Caco-2 (cell line): ENCODE measurements around the gene SART3. TPM values are rescaled to one million over a fixed set of nuclear protein-coding genes. Genes with fewer than 3 reads are reported as not detected.

Experiments used
- BruUV-seq: library from RNA; stranded (reverse); fragments of 400-500 nt; replicated peaks from 2 replicates; lab custom pipeline; 2021; lab: Mats Ljungman, UMichigan
- CTCF ChIA-PET: fragments of 300-600 bp; sonication (Branson Sonifier 250); formaldehyde crosslinking; loops from one replicate; lab custom pipeline; 2022; ENCODE audit warnings: antibody characterized with exemption; lab: Charles Lee
- POLR2A ChIA-PET: fragments of 300-600 bp; sonication (Branson Sonifier 250); formaldehyde crosslinking; loops from one replicate; lab custom pipeline; 2022; ENCODE audit warnings: antibody characterized with exemption; lab: Charles Lee
- DNase-seq, 2 experiments: peaks; one replicate each; pipeline versions ENCODE4 v3.0.0 to v3.0.0-alpha.2; 2020 to 2022
- H3K27me3 ChIP-seq: replicated peaks from 2 replicates; pipeline ENCODE4 v1.6.0; 2011; ENCODE audit warnings: low read length; ENCODE audit not compliant: control insufficient read depth, insufficient read depth
- H3K36me3 ChIP-seq: 2 replicates; pipeline ENCODE4 v1.5.1; 2011; ENCODE audit warnings: low read length; ENCODE audit not compliant: control insufficient read depth, insufficient read depth
- H3K4me1 ChIP-seq: fragments of 250-450 bp; sonication (Bioruptor Pico); 2 replicates; pipeline ENCODE4 v1.5.1; 2020; ENCODE audit warnings: mild to moderate bottlenecking
- H3K4me3 ChIP-seq: 2 replicates; pipeline ENCODE4 v1.5.1; 2011; ENCODE audit warnings: low read depth, mild to moderate bottlenecking, control low read depth, low read length
- H3K9me3 ChIP-seq: fragments of 250-450 bp; sonication (Bioruptor Pico); 2 replicates; pipeline ENCODE4 v1.5.1; 2020; ENCODE audit warnings: mild to moderate bottlenecking, moderate library complexity
- H3K27ac Mint-ChIP-seq: one replicate; pipeline ENCODE4 v1.8.0; 2022; ENCODE audit warnings: mixed read lengths; ENCODE audit not compliant: unreplicated experiment
- H3K27me3 Mint-ChIP-seq: one replicate; pipeline ENCODE4 v1.8.0; 2022; ENCODE audit warnings: mixed read lengths; ENCODE audit not compliant: insufficient read depth, unreplicated experiment
- H3K36me3 Mint-ChIP-seq: one replicate; pipeline ENCODE4 v1.8.0; 2022; ENCODE audit warnings: mild to moderate bottlenecking, mixed read lengths; ENCODE audit not compliant: insufficient read depth, unreplicated experiment
- H3K4me1 Mint-ChIP-seq: one replicate; pipeline ENCODE4 v1.8.0; 2022; ENCODE audit warnings: low read depth, mixed read lengths; ENCODE audit not compliant: unreplicated experiment
- H3K4me3 Mint-ChIP-seq: one replicate; pipeline ENCODE4 v1.8.0; 2022; ENCODE audit warnings: mild to moderate bottlenecking, moderate library complexity, mixed read lengths; ENCODE audit not compliant: unreplicated experiment
- H3K9me3 Mint-ChIP-seq: one replicate; pipeline ENCODE4 v1.8.0; 2022; ENCODE audit warnings: mixed read lengths; ENCODE audit not compliant: unreplicated experiment
- CTCF ChIP-seq, 2 experiments: fragments of 200-600 bp in 1 of 2; IDR thresholded peaks; 1 replicate in 1 of 2; 2 replicates in 1 of 2; pipeline versions ENCODE4 v1.5.1 to v1.8.0; 2011 to 2022; ENCODE audit warnings: antibody characterized with exemption in 1 of 2, control low read depth in 1 of 2, inconsistent platforms in 1 of 2, low read depth in 1 of 2, low read length in 1 of 2, mild to moderate bottlenecking in 1 of 2, moderate library complexity in 1 of 2; ENCODE audit not compliant: insufficient read depth in 1 of 2, severe bottlenecking in 1 of 2, unreplicated experiment in 1 of 2
- intact Hi-C: fragments of 100-400 bp; cut with micrococcal nuclease; formaldehyde crosslinking; loops from one replicate; pipeline ENCODE4 v1.10.0; 2022; ENCODE audit not compliant: unreplicated experiment
- total RNA-seq: library from RNA; stranded (reverse); gene quantifications from 2 replicates; pipeline ENCODE4 v1.2.3, GENCODE V29; 2022

The SART3 gene
- total RNA-seq, 1 experiment from 2014 or later = 77.3 TPM

DNA sequence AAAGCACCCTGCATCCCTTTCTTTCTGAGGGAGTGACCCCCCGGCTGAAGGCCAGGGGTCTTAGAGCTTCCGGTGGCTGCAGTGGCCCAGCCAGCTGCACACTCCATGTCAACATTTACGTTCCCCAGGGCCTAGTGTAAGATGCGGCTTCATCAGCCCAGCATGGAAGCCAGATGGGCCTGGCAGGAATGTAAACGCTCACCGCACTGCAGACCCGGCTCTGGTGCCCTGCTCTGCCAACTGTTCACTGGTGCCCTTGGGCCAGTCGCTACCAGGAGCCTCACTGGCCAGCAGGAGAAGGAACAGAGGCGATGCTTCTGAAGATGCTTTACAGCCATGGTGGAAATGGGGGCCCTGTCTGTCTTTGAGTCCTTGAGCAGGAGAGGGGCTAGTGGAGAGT lies 45.5 kb upstream of the SART3 start:
- H3K27me3 Mint-ChIP-seq = peaks cover 6% of the 10 kb centered on the region
- no peaks in the 10 kb centered on the region for H3K9me3 ChIP-seq
- no peaks in the 10 kb centered on the region for H3K4me1 Mint-ChIP-seq
- H3K9me3 Mint-ChIP-seq = no peaks in the 10 kb centered on the region
- no peak for DNase-seq
- no TSS peak for BruUV-seq
- H3K27ac Mint-ChIP-seq = no peak overlapping the region
- no peaks in the 10 kb centered on the region for H3K36me3 Mint-ChIP-seq
- ChIA-PET POLR2A (no interaction called here), CTCF (no interaction called here)
- intact Hi-C loops = no loop called here
- no peaks in the 10 kb centered on the region for H3K4me1 ChIP-seq
- H3K27me3 ChIP-seq = no peaks in the 10 kb centered on the region
- H3K4me3 ChIP-seq = no peak overlapping the region
- TF ChIP-seq CTCF (IDR thresholded peaks at IDR 0.05; ENCODE audit: insufficient read depth in 1 of 2, low read depth in 1 of 2, low read length in 1 of 2, severe bottlenecking in 1 of 2, unreplicated experiment in 1 of 2) = no peak
- no peaks in the 10 kb centered on the region for H3K36me3 ChIP-seq
- no peak overlapping the region for H3K4me3 Mint-ChIP-seq

DNA sequence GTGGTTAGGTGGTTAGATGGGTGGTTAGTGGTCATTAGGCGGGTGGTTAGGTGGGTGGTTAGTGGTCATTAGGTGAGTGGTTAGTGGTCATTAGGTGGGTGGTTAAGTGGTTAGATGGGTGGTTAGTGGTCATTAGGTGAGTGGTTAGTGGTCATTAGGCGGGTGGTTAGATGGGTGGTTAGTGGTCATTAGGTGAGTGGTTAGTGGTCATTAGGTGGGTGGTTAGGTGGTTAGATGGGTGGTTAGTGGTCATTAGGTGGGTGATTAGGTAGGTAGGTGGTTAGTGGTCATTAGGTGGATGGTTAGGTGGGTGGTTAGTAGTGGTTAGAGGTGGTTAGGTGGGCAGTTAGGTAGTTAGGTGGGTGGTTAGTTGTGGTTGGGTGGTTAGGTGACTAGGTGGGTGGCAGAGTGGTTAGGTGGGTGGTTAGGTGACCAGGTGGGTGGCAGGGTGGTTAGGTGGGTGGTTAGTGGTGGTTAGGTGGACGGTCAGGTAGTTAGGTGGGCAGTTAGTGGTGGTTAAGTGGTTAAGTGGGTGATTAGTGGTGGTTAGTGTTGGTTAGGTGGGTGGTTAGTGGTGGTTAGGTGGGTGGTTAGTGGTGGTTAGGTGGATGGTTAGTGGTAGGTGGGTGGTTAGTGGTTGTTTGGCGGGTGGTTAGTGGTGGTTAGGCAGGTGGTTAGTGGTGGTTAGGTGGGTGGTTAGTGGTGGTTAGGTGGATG lies 44.9 kb upstream of the SART3 start:
- Mint-ChIP-seq H3K4me3 (no peak overlapping the region), H3K27me3 (peaks cover 6% of the 10 kb centered on the region), H3K9me3 (no peaks in the 10 kb centered on the region), H3K27ac (no peak overlapping the region), H3K4me1 (no peaks in the 10 kb centered on the region), H3K36me3 (no peaks in the 10 kb centered on the region)
- Histone ChIP-seq H3K36me3 (no peaks in the 10 kb centered on the region), H3K9me3 (no peaks in the 10 kb centered on the region), H3K4me1 (no peaks in the 10 kb centered on the region), H3K27me3 (no peaks in the 10 kb centered on the region), H3K4me3 (no peak overlapping the region)
- CTCF ChIA-PET = no interaction called here
- BruUV-seq = no TSS peak
- DNase-seq = no peak
- TF ChIP-seq CTCF (IDR thresholded peaks at IDR 0.05; ENCODE audit: insufficient read depth in 1 of 2, low read depth in 1 of 2, low read length in 1 of 2, severe bottlenecking in 1 of 2, unreplicated experiment in 1 of 2) = no peak
- POLR2A ChIA-PET = no interaction called here
- intact Hi-C loops = no loop called here

DNA sequence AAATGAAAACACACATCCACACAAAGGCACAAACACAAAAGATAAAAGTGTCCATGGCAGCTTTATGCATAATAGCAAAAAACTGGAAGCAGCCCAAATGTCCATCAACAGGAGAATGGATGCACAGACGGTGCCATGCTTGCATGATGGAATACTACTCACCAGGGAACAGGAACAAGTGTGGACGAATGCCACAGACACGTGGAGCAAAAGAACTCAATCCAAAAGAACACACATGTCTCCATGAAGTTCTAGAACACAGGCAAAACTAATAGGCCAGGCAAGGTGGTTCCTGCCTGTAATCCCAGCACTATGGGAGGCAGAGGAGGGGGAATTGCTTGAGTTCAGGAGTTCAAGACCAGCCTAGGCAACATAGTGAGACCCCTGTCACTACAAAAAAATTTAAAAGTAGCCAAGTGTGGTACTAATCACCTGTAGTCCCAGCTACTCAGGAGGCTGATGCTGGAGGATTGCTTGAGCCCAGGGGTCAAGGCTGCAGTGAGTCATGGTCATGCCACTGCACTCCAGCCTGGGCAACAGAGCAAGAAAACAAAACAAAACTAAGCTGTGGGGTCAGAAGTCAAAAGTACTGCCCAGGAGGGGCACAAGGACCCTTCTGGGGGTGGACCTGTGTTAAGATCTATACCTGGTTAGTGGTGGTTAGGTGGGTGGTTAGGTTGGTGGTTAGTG lies 44.2 kb upstream of the SART3 start:
- Histone ChIP-seq H3K27me3 (no peaks in the 10 kb centered on the region), H3K4me1 (no peaks in the 10 kb centered on the region), H3K4me3 (no peak overlapping the region), H3K9me3 (no peaks in the 10 kb centered on the region), H3K36me3 (no peaks in the 10 kb centered on the region)
- no peaks in the 10 kb centered on the region for H3K9me3 Mint-ChIP-seq
- ChIA-PET CTCF (no interaction called here), POLR2A (no interaction called here)
- no peak overlapping the region for H3K27ac Mint-ChIP-seq
- no peak for TF ChIP-seq CTCF (IDR thresholded peaks at IDR 0.05; ENCODE audit: insufficient read depth in 1 of 2, low read depth in 1 of 2, low read length in 1 of 2, severe bottlenecking in 1 of 2, unreplicated experiment in 1 of 2)
- peaks cover 6% of the 10 kb centered on the region for H3K27me3 Mint-ChIP-seq
- H3K36me3 Mint-ChIP-seq = no peaks in the 10 kb centered on the region
- no TSS peak for BruUV-seq
- H3K4me1 Mint-ChIP-seq = no peaks in the 10 kb centered on the region
- DNase-seq = no peak
- H3K4me3 Mint-ChIP-seq = no peak overlapping the region
- intact Hi-C loops = no loop called here
